SK-N-SH treated with all-trans-retinoic acid at 6 μM for 48 hours (cell line): ENCODE measurements around the gene P2RY14.

Experiments
- GLIS3 ChIP-seq: fragments of 250-450 bp; sonication (Bioruptor Pico); IDR thresholded peaks from 2 replicates; pipeline ENCODE4 v1.5.0; 2020; ENCODE audit warnings: mild to moderate bottlenecking, moderate library complexity
- PATZ1 ChIP-seq: fragments of 250-450 bp; sonication (Bioruptor Pico); IDR thresholded peaks from 2 replicates; pipeline ENCODE4 v1.8.0; 2020; ENCODE audit warnings: mild to moderate bottlenecking, moderate library complexity, borderline replicate concordance
- PPARA ChIP-seq: fragments of 250-450 bp; sonication (Bioruptor Pico); IDR thresholded peaks from 2 replicates; pipeline ENCODE4 v1.5.0; 2020; ENCODE audit warnings: mild to moderate bottlenecking, borderline replicate concordance

- no peak for TF ChIP-seq PPARA (CRISPR knock-in tag)
- no peak for TF ChIP-seq GLIS3 (CRISPR knock-in tag)
- no peak for TF ChIP-seq PATZ1
These were observed 41.6 kb downstream of the P2RY14 start for GRCh38 chr3:151236736-151237135.
